HG03095 (cell line): ENCODE measurements around the gene GLI3.

ENCODE experiments used
- ATAC-seq: cut with Tn5 transposase; IDR thresholded peaks from one replicate; pipeline ENCODE4 v1.9.1; 2021; ENCODE audit warnings: moderate library complexity; ENCODE audit not compliant: unreplicated experiment

GLI3 gene

DNA sequence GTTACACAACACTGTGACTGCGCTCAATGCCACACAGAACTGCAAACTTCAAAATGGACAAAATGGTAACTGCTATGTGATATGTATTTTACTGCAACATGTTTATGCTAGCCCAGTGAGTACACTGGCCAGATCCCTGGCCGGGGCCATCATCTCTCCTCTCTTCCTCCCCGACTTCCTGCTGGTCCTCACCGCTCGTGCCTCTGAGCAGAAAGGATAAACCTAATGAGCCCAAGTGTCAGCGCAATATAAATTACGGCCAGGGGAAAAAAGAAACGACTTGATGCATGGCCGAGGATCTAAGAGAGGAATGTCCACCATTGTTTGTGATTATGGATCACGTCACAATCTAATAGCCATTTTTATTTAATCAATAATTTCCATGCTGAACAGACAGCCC, 225.2 kb downstream of the GLI3 start:
- ATAC-seq: no peak

- ATAC-seq: no peak
Observed at GRCh38 chr7:42010751-42011150, 226.3 kb downstream of the GLI3 start.

- ATAC-seq: no peak
Observed at GRCh38 chr7:42006801-42007513, 230.1 kb downstream of the GLI3 start.

GRCh38 chr7:42002654-42003053, 234.4 kb downstream of the GLI3 start:
- ATAC-seq: no peak

DNA sequence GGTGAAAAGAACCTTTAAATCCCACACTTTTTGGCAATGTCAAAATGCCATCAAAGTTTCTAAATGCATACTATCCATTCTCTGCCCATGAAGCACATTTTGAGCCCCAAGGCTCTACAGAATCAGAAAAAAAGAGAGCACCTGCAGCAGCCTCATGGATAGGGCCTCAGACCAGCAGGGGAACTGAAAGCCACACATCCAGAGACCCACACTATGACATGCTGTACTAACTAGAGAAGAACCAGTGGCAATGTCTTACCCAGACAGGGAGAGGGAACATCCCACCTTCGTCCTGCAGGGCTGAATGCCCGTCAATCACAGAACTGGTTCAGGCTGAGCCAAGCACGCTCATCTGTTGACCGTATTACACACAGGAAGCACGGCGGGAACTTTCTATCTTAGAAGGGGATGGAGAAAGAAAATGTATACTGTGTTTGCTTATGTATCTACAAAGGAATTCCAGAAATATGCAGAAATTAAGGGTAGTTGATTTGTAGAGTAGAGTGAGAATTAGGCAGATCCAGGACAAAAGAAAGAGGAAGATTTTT, 237.2 kb downstream of the GLI3 start:
- ATAC-seq: no peak

DNA sequence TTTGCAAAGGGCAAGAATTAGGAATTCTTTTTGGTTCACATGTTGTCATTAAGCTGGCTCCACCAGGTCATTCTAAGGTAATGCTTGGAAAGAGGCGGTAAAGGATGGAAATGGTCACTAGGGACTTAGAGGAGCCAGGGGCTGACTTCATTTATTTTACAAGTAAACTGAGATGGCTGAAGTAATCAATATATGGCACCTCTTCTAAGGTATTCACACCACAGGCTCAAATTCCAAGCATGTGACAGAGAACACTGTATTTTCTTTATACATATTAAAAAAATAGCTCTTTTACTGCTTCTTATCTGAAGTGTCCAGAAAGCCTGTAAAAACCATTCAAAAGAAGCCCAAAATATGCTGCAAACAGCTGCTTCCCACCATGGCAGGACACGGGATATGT, 239.0 kb downstream of the GLI3 start:
- no peak for ATAC-seq

DNA sequence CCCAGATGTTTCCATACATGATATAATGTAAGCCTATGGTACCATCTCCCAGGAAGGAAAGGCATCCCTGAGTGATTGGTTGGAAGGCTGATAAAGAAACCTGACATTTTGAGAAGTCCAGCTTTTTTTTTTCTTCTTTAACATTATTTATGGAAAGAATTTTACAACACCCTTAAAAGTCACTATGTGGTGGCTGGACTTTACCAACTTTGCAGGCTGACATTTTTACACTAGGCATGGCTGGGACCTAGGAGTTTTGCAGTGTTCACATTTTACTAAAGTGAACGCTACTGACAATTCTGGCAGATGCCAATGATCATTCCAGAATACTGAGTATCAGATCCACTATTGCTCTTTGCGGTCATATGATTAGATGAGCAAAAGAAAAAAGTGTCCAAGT, 239.9 kb downstream of the GLI3 start:
- no peak for ATAC-seq

DNA sequence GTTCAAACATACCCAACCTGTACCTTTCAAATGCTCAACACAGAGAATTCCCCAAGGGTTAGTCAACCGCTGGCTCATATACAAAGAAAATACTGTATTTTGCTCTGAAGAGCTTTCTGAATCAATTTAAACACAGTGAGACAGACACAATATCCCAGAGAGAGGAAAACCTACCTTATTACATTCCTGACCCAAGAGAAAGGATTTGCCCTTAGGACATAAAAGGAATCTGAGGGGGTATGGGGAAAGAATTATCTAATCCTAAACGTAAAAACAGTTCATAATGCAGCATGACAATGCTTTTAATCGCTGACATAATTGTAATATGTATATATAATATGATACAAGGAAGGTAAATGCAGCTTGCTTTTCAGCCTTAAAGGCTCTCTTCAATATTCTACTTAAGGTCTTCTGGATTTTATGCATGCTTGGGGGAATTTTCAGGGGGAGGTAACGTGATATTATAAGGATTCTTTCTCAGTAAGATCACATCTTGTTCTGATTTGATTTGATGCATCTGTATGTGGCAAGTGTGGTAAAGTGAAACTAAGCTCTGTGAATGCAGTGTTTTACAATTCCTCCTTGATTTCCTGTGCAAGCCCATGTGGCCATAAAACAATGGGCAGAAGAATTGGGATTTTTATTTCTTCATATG, 240.5 kb downstream of the GLI3 start:
- ATAC-seq: no peak

GRCh38 chr7:41995632-41996271, 241.3 kb downstream of the GLI3 start:
- no peak for ATAC-seq

- no peak for ATAC-seq
Observed at GRCh38 chr7:41994746-41995110, 242.3 kb downstream of the GLI3 start.

- ATAC-seq: no peak
Observed at GRCh38 chr7:41994036-41994745, 242.8 kb downstream of the GLI3 start.

DNA sequence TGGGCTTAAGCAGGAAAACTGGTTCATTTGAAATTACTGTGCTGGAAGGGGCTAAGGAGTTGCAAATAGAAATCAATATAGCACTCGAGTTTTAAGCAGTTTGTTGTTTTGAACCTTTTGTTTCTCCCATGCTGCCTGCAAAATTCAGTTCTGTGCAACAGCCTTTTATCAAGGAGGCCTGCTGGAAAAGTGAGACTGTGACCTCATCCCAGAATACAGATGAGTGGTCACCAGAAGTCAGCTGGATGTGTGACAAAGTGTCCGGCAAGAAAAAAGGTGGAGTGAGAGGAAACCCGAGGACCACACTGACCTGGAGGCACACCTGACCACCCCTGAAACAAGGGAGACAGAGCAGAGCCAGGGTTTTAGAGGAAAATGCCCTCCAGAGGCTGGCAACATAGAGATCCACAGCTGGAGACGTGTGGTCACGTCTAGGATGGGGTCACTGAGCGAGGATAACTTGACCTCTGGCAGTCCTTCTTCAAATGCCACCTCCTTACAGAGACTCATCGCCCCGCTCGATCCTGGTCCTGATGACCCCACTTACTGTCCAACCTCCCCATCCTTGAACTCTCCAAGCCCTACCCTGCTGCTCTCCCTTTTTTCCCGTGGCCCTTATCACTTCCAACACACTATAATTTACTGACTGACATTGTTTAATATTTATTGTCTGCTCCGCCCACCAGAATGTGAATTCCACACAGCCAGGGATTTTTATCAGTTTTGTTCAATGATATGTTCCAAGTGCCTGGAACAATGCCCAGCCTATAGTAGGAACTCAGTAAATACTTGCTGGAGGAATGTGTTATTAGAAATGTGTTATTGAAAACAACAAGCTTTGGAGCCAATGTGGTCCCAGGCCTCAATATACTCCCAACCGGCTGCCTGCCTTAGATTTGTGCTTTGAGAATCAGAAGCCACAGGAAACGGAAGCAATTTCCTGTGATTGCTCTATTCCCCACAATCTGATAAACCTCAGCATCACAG, 243.8 kb downstream of the GLI3 start:
- ATAC-seq: no peak

DNA sequence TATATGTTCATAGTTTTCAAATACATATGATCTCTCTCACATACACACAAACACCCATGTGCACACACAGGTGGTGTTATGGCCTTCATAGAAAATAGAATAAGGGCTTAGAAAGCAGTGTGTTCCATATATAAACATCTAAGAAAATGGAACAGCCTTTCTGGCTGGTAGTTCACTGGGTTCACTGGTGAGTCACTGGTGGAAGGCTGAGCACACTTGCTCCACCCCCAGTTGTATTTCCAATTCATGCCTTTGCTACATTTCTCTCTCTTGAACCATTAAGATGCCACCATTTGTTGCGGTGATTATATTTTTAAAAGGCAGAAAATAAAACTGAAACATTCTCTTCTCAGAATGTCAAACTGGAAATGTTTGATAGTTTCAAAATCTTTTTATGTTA, 252.1 kb downstream of the GLI3 start:
- ATAC-seq: no peak

- ATAC-seq: no peak
Observed at GRCh38 chr7:41981046-41982040, 255.7 kb downstream of the GLI3 start.

- ATAC-seq: no peak
Observed at GRCh38 chr7:41979834-41980307, 257.1 kb downstream of the GLI3 start.

DNA sequence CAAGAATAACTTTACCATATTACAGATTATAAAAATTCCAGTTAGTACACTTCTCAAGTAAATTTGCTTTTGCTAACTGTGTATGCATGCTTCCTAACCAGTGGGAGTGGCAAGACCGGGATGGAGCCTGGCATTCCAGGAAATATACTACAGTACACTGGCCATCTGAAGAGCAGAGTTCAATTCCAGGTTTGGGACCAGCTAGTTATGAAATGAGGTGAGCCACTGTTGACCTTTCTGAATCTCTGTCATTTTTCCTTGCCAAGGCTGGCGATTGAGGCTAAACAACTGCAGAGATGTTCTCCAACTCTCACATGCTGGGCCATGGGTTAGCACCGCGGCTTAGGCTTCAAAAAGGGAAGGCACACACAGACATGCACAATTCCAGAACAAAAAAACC, 258.2 kb downstream of the GLI3 start:
- ATAC-seq: no peak

DNA sequence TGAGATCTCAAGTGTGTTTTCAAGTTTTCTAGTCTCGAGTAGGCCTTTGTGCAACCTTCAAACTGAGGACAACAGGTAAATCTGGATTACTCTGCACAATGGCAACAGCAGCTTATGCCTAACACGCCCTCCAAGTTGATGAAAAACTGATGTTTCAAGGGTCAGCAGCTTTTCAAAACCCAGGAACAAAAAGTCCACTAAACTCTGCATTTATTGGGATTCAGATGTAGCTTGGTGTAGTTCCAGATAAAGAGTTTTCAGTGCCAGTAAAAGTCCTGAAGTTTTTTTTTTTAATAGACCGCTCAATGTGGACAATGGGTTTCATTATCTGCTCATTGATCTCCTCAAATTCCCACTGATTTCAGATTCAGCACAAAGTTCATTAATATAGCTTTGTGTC, 259.3 kb downstream of the GLI3 start:
- ATAC-seq: no peak

GRCh38 chr7:41977151-41977651, 259.8 kb downstream of the GLI3 start:
- ATAC-seq: no peak

- ATAC-seq: no peak
Observed at GRCh38 chr7:41976411-41976810, 260.6 kb downstream of the GLI3 start.
